OCI-LY3 (cell line): Measurements from ENCODE around the gene HDAC8.

Experiments
- H2AFZ ChIP-seq: fragments of 200-600, 300-600 bp; shearing (Covaris generic); 2 replicates; pipeline ENCODE4 v1.6.0; 2014; ENCODE audit warnings: antibody characterized with exemption, low read depth, low read length
- H3K27ac ChIP-seq: fragments of 200-600, 300-600 bp; sonication (generic); 2 replicates; pipeline ENCODE4 v1.5.1; 2014; ENCODE audit warnings: mild to moderate bottlenecking, low read length, moderate library complexity, mixed read lengths
- H3K27me3 ChIP-seq: fragments of 200-600, 300-600 bp; sonication (generic); 2 replicates; pipeline ENCODE4 v1.6.1; 2014; ENCODE audit warnings: low read depth, low read length, mixed read lengths
- H3K36me3 ChIP-seq: fragments of 200-600, 300-600 bp; sonication (generic); replicated peaks from 2 replicates; pipeline ENCODE3; 2014; ENCODE audit warnings: low read depth, low read length, mixed read lengths
- H3K4me1 ChIP-seq: fragments of 300-600, 200-600 bp; sonication (generic); 2 replicates; pipeline ENCODE4 v1.6.1; 2014; ENCODE audit warnings: low read length, mixed read lengths
- H3K4me2 ChIP-seq: fragments of 200-600, 300-600 bp; sonication (generic); 2 replicates; pipeline ENCODE4 v1.6.1; 2014; ENCODE audit warnings: low read length, mixed read lengths
- H3K4me3 ChIP-seq: fragments of 300-600, 200-600 bp; sonication (generic); 2 replicates; pipeline ENCODE4 v1.5.1; 2014; ENCODE audit warnings: antibody characterized with exemption, mild to moderate bottlenecking, low read length, moderate library complexity
- H3K79me2 ChIP-seq: fragments of 300-600, 200-600 bp; shearing (Covaris generic); 2 replicates; pipeline ENCODE4 v1.6.1; 2014; ENCODE audit warnings: mild to moderate bottlenecking, low read length, mixed read lengths
- H3K9ac ChIP-seq: fragments of 300-600, 200-600 bp; shearing (Covaris generic); 2 replicates; pipeline ENCODE4 v1.6.0; 2014; ENCODE audit warnings: mild to moderate bottlenecking, low read length, moderate library complexity
- H3K9me3 ChIP-seq: fragments of 200-600, 300-600 bp; shearing (Covaris generic); 2 replicates; pipeline ENCODE4 v1.6.1; 2014; ENCODE audit warnings: low read length, mixed read lengths; ENCODE audit not compliant: insufficient read depth
- H4K20me1 ChIP-seq: fragments of 200-600, 300-600 bp; sonication (generic); 2 replicates; pipeline ENCODE4 v1.6.1; 2016; ENCODE audit warnings: low read length, mixed read lengths; ENCODE audit not compliant: insufficient read depth
- EZH2phosphoT487 ChIP-seq: fragments of 200-600 bp; shearing (Covaris generic); IDR thresholded peaks from 2 replicates; pipeline ENCODE4 v1.6.1; 2018; ENCODE audit warnings: antibody characterized with exemption, mixed run types, low read depth
- TF ChIP-seq, protein P1 (sequence below): fragments of 200-600, 300-600 bp; sonication (generic); IDR thresholded peaks from 2 replicates; pipeline ENCODE4 v1.5.1; 2014; ENCODE audit warnings: antibody characterized with exemption, low read length, low read depth

HDAC8 gene

GRCh38 chrX:72392042-72392441 is 180.6 kb downstream of the HDAC8 start:
- no peaks in the 10 kb centered on the region for H3K27me3 ChIP-seq
- no peak overlapping the region for H3K4me2 ChIP-seq
- TF ChIP-seq, protein P1, sequence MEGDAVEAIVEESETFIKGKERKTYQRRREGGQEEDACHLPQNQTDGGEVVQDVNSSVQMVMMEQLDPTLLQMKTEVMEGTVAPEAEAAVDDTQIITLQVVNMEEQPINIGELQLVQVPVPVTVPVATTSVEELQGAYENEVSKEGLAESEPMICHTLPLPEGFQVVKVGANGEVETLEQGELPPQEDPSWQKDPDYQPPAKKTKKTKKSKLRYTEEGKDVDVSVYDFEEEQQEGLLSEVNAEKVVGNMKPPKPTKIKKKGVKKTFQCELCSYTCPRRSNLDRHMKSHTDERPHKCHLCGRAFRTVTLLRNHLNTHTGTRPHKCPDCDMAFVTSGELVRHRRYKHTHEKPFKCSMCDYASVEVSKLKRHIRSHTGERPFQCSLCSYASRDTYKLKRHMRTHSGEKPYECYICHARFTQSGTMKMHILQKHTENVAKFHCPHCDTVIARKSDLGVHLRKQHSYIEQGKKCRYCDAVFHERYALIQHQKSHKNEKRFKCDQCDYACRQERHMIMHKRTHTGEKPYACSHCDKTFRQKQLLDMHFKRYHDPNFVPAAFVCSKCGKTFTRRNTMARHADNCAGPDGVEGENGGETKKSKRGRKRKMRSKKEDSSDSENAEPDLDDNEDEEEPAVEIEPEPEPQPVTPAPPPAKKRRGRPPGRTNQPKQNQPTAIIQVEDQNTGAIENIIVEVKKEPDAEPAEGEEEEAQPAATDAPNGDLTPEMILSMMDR, result no peak
- no peak for TF ChIP-seq EZH2phosphoT487

DNA sequence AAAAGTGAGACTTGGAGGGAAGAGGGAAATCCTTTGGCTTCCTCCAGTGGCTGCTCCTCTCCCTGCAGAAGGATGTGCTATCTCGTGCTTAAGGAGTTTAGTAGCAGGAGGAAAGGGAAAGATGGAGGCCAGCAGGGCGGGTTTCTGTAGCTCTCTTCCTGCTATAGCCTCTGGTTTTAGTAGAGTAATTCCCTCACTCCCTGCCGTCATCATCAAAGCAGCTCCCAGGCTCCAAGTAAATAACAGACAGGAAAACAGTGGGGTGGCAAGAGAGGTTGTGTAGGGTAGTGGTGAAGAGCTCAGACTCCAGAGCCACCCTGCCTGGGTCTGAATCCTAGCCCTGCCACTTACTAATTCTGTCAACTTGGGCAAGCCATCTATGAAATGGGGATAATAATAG is 185.4 kb downstream of the HDAC8 start:
- H3K9me3 ChIP-seq, result no peaks in the 10 kb centered on the region
- no peak for TF ChIP-seq EZH2phosphoT487
- TF ChIP-seq, protein P1, result no peak
- H3K9ac ChIP-seq, result no peak overlapping the region
- no peaks in the 10 kb centered on the region for H3K36me3 ChIP-seq
- no peak overlapping the region for H3K4me3 ChIP-seq
- H3K79me2 ChIP-seq, result no peaks in the 10 kb centered on the region
- no peaks in the 10 kb centered on the region for H4K20me1 ChIP-seq
- no peaks in the 10 kb centered on the region for H3K27me3 ChIP-seq
- no peak overlapping the region for H3K27ac ChIP-seq
- no peaks in the 10 kb centered on the region for H3K4me1 ChIP-seq
- H2AFZ ChIP-seq, result no peak overlapping the region
- H3K4me2 ChIP-seq, result no peak overlapping the region

More at GRCh38 chrX:72392042-72392441, 180.6 kb downstream of the HDAC8 start:
- H3K4me3 ChIP-seq, result no peak overlapping the region
- H4K20me1 ChIP-seq, result no peaks in the 10 kb centered on the region
- H3K27ac ChIP-seq, result no peak overlapping the region
- no peak overlapping the region for H3K9ac ChIP-seq
- no peaks in the 10 kb centered on the region for H3K4me1 ChIP-seq
- H3K79me2 ChIP-seq, result no peaks in the 10 kb centered on the region
- no peaks in the 10 kb centered on the region for H3K9me3 ChIP-seq
- no peak overlapping the region for H2AFZ ChIP-seq
- H3K36me3 ChIP-seq, result no peaks in the 10 kb centered on the region

DNA sequence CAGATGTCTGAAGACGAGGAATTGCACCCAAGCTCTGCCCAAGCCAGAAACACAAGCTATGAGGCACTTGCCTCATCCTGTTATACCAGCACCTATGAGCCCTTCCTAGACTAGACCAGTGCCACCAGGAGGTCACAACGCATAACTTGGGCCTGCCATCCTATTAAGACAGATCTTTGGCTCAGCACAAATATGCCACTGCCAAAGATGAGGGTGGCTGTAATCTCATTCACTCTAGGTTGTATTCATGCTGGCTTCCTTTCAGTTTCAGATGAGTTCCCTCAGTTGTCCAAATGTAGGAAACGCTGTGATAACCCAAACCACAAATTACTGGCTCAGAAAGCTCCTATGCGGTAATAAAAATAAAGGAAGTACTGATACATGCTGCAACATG is 190.4 kb downstream of the HDAC8 start:
- TF ChIP-seq EZH2phosphoT487, result no peak
- TF ChIP-seq, protein P1, result no peak
- Histone ChIP-seq H3K9ac (no peak overlapping the region), H3K27ac (no peak overlapping the region), H3K4me2 (no peak overlapping the region), H4K20me1 (no peaks in the 10 kb centered on the region), H3K9me3 (no peaks in the 10 kb centered on the region), H3K36me3 (no peaks in the 10 kb centered on the region), H3K27me3 (no peaks in the 10 kb centered on the region), H3K4me3 (no peak overlapping the region), H2AFZ (no peak overlapping the region), H3K79me2 (no peaks in the 10 kb centered on the region), H3K4me1 (no peaks in the 10 kb centered on the region)

- Histone ChIP-seq H3K79me2 (no peaks in the 10 kb centered on the region), H3K27me3 (no peaks in the 10 kb centered on the region), H3K4me1 (no peaks in the 10 kb centered on the region), H3K9ac (no peak overlapping the region), H2AFZ (no peak overlapping the region), H4K20me1 (no peaks in the 10 kb centered on the region), H3K36me3 (no peaks in the 10 kb centered on the region), H3K27ac (no peak overlapping the region), H3K4me3 (no peak overlapping the region), H3K4me2 (no peak overlapping the region), H3K9me3 (no peaks in the 10 kb centered on the region)
- TF ChIP-seq, protein P1, result no peak
- TF ChIP-seq EZH2phosphoT487, result no peak
Observed at GRCh38 chrX:72381439-72382201, 191.0 kb downstream of the HDAC8 start.
